ENCODE measurements around the gene TRIM43B.
"Not testable (repeated sequence)": the region's sequence is repeated elsewhere in the genome, so short reads cannot be mapped to it uniquely, and the experiment has no call there.

GRCh38 chr2:95475025-95475424 lies 9.5 kb downstream of the TRIM43B start:
- not testable (repeated sequence) for TF ChIP-seq EZH2phosphoT487 (IDR thresholded peaks at IDR 0.05; ENCODE audit: borderline replicate concordance, low read depth, low read length); CTCF (conservative IDR thresholded peaks at IDR 0.05; ENCODE audit: low read length)

Data from OCI-LY7 (cell line).